Measurements from ENCODE around the gene QDPR.

The QDPR gene

DNA sequence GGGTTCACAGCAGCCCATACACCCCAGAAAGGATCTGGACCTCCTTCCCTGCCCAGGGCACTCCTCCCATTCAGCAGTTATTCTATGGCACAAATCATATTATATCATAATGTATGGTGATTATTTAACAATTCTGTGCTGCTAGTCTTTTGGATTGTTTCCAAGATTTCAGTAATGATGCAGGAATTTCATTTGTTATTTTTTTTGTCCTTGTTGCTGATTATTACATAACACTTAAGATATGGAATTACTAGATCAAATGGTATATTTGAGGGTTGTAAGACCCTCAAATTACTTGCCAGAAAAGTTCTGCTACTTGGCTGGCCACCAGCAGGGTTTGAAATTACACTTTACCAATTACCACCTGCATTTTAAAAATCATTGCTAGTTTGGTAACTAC, 36.4 kb downstream of the QDPR start:
- TF ChIP-seq PPARA (CRISPR knock-in tag; IDR thresholded peaks at IDR 0.05; ENCODE audit: borderline replicate concordance) (no peak), ISL1 (CRISPR knock-in tag; IDR thresholded peaks at IDR 0.05) (peak; percentile 47)
- TF ChIP-seq, protein P1, sequence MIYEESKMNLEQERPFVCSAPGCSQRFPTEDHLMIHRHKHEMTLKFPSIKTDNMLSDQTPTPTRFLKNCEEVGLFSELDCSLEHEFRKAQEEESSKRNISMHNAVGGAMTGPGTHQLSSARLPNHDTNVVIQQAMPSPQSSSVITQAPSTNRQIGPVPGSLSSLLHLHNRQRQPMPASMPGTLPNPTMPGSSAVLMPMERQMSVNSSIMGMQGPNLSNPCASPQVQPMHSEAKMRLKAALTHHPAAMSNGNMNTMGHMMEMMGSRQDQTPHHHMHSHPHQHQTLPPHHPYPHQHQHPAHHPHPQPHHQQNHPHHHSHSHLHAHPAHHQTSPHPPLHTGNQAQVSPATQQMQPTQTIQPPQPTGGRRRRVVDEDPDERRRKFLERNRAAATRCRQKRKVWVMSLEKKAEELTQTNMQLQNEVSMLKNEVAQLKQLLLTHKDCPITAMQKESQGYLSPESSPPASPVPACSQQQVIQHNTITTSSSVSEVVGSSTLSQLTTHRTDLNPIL (CRISPR knock-in tag; IDR thresholded peaks at IDR 0.05; ENCODE audit: low read depth) = peak; percentile 35; the same call in 1 of the 2 replicates
- no peak for ATAC-seq

DNA sequence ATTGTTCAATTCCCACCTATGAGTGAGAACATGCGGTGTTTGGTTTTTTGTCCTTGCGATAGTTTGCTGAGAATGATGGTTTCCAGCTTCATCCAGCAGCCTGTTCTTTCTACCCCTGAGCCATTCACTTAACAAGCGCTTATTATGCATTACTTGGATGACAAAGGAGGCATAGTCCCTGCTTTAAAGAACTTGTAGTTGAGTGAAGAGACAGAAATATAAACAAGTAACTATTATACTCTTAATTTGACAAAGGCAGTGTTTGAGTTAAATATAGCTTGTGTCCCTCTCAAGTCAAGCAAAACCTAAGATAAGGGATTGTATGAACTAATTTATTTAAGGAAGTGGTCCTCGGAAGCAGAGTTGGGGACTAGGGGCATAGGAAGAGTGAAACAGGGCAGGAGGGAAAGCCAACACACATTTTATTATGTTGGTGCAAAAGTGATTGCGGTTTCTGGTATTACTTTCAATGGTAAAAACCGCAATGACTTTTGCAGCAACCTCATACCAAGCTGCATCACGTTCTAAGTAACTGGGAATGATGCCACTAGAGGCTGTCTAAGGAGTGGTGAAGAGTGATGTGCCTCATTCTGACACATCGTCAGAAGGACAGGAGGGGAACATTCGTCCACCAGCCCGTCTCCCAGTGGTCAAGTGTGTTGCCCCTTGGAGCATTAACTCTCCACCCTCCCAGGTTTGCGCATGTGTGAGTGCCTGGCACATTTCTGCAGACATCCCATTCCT, 41.8 kb downstream of the QDPR start:
- ATAC-seq = no peak
- no peak for TF ChIP-seq SNAI2 (CRISPR knock-in tag; IDR thresholded peaks at IDR 0.05)

DNA sequence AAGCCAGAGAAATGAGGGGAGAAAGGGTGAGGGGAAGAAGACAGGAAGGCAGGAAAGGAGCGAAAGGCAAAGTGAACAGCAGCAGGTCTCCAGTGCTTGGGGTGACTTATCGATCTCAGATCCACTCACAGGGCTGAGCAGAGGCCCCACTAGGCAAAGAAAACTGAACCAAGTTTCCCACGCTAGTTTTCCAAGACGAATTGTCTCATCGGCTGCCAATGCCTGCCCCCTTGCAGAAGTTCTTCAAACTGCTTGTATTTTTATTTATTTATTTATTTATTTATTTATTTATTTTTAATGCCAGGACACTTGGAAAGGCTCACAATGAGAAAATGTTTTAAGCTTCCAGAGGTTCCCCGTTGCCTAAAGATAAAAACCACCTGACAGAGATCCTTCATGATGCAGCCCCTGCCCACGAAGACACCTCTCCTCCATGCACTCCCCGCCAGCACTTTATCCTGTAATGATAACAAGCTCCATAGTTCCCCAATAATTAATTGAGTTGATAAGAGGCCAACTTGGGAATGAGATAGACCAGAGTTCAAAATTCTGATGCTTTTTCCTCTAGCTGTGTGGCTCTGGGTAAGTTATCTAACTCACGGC, 43.2 kb downstream of the QDPR start:
- no peak for TF ChIP-seq PATZ1 (CRISPR knock-in tag; IDR thresholded peaks at IDR 0.05; ENCODE audit: borderline replicate concordance)
- TF ChIP-seq, protein P1 (CRISPR knock-in tag; IDR thresholded peaks at IDR 0.05; ENCODE audit: low read depth) = no peak
- TF ChIP-seq, protein P2, sequence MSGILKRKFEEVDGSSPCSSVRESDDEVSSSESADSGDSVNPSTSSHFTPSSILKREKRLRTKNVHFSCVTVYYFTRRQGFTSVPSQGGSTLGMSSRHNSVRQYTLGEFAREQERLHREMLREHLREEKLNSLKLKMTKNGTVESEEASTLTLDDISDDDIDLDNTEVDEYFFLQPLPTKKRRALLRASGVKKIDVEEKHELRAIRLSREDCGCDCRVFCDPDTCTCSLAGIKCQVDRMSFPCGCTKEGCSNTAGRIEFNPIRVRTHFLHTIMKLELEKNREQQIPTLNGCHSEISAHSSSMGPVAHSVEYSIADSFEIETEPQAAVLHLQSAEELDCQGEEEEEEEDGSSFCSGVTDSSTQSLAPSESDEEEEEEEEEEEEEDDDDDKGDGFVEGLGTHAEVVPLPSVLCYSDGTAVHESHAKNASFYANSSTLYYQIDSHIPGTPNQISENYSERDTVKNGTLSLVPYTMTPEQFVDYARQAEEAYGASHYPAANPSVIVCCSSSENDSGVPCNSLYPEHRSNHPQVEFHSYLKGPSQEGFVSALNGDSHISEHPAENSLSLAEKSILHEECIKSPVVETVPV (CRISPR knock-in tag; IDR thresholded peaks at IDR 0.05) = no peak
- no peak for TF ChIP-seq ZNF565 (CRISPR knock-in tag; conservative IDR thresholded peaks at IDR 0.05; ENCODE audit: low read depth)
- TF ChIP-seq BACH2 (CRISPR knock-in tag; IDR thresholded peaks at IDR 0.05; ENCODE audit: borderline replicate concordance) = no peak
- no peak for TF ChIP-seq ARNTL (CRISPR knock-in tag; IDR thresholded peaks at IDR 0.05; ENCODE audit: borderline replicate concordance, low read depth)
- TF ChIP-seq SNAI2 (CRISPR knock-in tag; IDR thresholded peaks at IDR 0.05) = no peak
- no peak for TF ChIP-seq ISL1 (CRISPR knock-in tag; IDR thresholded peaks at IDR 0.05)
- no peak for TF ChIP-seq ZNF70 (CRISPR knock-in tag; IDR thresholded peaks at IDR 0.05)
- TF ChIP-seq ESRRG (CRISPR knock-in tag; IDR thresholded peaks at IDR 0.05) = no peak
- peak; percentile 42 for ATAC-seq

DNA sequence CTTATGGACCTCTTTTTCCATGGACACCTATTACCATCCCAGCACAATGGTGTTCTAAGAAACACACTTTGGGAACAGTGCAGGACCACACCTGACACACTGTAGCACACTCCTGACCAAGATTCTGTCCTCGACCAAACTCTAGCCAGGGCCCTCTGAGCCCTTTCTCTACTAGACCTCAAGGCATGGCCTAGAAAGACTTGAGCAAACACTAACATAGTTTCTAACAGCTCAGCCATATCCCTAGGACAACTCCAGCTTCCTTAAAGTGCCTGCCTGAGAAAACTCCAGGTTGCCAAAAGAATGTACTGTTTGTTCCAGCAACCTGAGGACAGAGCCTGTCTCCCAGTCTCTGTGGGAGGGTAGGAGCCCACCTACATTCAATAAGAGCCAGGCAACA, 48.3 kb downstream of the QDPR start:
- ATAC-seq = no peak
- TF ChIP-seq ZNF565 (CRISPR knock-in tag; conservative IDR thresholded peaks at IDR 0.05; ENCODE audit: low read depth) (no peak), GLIS3 (CRISPR knock-in tag; IDR thresholded peaks at IDR 0.05) (no peak), ZNF70 (CRISPR knock-in tag; IDR thresholded peaks at IDR 0.05) (no peak), ZC3H10 (CRISPR knock-in tag; IDR thresholded peaks at IDR 0.05) (no peak), PPARA (CRISPR knock-in tag; IDR thresholded peaks at IDR 0.05; ENCODE audit: borderline replicate concordance) (no peak), OSR1 (CRISPR knock-in tag; IDR thresholded peaks at IDR 0.05) (no peak), ESRRG (CRISPR knock-in tag; IDR thresholded peaks at IDR 0.05) (no peak), ISL1 (CRISPR knock-in tag; IDR thresholded peaks at IDR 0.05) (no peak), ZFP3 (CRISPR knock-in tag; IDR thresholded peaks at IDR 0.05) (no peak), SNAI2 (CRISPR knock-in tag; IDR thresholded peaks at IDR 0.05) (no peak), TOX (CRISPR knock-in tag; IDR thresholded peaks at IDR 0.05; ENCODE audit: borderline replicate concordance) (no peak), PATZ1 (CRISPR knock-in tag; IDR thresholded peaks at IDR 0.05; ENCODE audit: borderline replicate concordance) (no peak), RARB (CRISPR knock-in tag; IDR thresholded peaks at IDR 0.05) (no peak), ARNTL (CRISPR knock-in tag; IDR thresholded peaks at IDR 0.05; ENCODE audit: borderline replicate concordance, low read depth) (no peak), ZNF8 (CRISPR knock-in tag; IDR thresholded peaks at IDR 0.05) (no peak), TCF4 (CRISPR knock-in tag; IDR thresholded peaks at IDR 0.05; ENCODE audit: borderline replicate concordance) (no peak), CSDC2 (CRISPR knock-in tag; IDR thresholded peaks at IDR 0.05) (no peak)
- TF ChIP-seq, protein P3, sequence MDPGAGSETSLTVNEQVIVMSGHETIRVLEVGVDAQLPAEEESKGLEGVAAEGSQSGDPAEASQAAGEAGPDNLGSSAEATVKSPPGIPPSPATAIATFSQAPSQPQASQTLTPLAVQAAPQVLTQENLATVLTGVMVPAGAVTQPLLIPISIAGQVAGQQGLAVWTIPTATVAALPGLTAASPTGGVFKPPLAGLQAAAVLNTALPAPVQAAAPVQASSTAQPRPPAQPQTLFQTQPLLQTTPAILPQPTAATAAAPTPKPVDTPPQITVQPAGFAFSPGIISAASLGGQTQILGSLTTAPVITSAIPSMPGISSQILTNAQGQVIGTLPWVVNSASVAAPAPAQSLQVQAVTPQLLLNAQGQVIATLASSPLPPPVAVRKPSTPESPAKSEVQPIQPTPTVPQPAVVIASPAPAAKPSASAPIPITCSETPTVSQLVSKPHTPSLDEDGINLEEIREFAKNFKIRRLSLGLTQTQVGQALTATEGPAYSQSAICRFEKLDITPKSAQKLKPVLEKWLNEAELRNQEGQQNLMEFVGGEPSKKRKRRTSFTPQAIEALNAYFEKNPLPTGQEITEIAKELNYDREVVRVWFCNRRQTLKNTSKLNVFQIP (CRISPR knock-in tag; IDR thresholded peaks at IDR 0.05; ENCODE audit: borderline replicate concordance, low read depth) = no peak
- TF ChIP-seq, protein P2 (CRISPR knock-in tag; IDR thresholded peaks at IDR 0.05) = no peak
- TF ChIP-seq, protein P1 (CRISPR knock-in tag; IDR thresholded peaks at IDR 0.05; ENCODE audit: low read depth) = no peak
